GM12801 (cell line): Measurements from ENCODE around the gene OR2V2.

ENCODE experiments used
- CTCF ChIP-seq: IDR thresholded peaks from one replicate; pipeline ENCODE4 v1.5.1; 2011; ENCODE audit warnings: control low read depth; ENCODE audit not compliant: insufficient read length; ENCODE audit errors: extremely low read depth

Gene OR2V2

GRCh38 chr5:181151146-181151545 is 3.8 kb downstream of the OR2V2 start:
- no peak for TF ChIP-seq CTCF

- TF ChIP-seq CTCF = no peak
Measured at GRCh38 chr5:181152406-181152805, 5.0 kb downstream of the OR2V2 start.

GRCh38 chr5:181153814-181154213 is 6.4 kb downstream of the OR2V2 start:
- TF ChIP-seq CTCF = no peak

- TF ChIP-seq CTCF = no peak
Measured at GRCh38 chr5:181156758-181157157, 9.4 kb downstream of the OR2V2 start.

- no peak for TF ChIP-seq CTCF
Measured at GRCh38 chr5:181158869-181159268, 11.5 kb downstream of the OR2V2 start.

DNA sequence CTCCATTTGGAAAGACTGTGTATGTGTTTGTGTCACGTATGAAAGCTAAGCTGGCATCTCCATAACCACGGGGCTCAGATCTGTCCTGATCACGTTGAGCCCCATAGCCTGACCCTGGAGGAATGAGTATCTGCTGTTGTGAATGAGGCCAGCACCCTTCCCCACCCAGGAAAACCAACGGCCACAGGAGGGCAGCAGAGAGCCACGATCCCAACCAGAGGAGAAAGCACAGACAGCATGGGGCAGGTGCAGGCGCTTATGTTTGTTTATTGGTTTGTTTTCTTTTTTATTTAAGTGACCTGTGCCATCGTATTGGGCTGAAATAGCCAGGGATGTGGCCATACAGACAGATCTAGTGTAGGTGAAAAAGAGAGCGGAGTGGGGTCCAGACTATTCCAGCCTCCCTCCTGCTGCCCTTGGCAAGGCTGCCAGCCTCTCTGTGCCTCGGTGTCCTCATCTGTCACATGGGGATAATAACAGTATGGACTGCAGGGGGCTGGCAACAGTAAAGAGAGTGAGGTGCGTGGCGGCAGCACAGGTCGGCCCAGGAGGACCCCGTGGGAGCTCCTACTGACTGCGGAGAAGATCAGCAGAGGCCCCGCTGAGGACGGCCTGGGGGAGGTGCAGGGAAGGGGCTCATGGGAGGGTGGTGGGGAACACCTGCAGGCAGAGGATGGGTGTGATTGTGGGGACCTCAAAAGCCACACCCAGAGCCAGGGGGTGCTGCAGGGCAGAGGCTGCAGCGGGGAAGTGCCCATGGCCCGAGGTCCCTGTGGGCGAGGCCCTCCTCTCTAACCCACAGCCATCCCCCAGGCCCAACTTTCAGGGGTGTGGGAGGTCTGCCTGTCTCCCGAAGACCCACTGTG is 12.1 kb downstream of the OR2V2 start:
- no peak for TF ChIP-seq CTCF

DNA sequence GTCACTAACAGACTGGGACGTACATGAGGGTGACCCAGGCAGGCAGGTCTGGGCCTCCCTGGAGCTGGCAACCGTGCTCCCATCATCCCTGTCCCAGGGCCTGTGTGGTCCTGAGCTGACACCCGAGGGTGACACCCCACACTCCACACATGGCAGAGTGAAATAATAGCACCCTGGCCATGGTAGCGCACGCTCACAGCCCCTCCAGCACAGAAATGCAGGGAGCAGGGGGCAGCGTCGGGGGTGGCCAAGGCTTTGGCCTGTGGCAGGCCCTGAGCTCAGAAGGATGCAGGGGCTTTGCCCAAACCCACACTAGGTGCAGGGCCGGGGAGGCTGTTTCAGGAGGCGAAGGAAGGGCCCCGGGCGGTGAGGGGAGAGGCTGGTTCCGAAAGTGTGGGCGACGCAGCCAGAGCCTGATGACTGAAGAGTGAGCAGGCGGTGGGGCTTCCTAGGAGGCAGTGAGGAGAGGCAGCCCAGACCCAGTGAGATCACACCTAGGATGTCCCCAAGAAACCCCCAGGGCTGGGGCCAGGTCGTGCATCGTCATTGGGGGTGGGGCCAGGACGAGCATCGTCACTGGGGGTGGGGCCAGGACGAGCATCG is 12.9 kb downstream of the OR2V2 start:
- no peak for TF ChIP-seq CTCF
